Keratinocyte (primary cell): ENCODE results near the gene CTNND2. TPM values are rescaled to one million over a fixed set of nuclear protein-coding genes. Genes with fewer than 3 reads are reported as not detected.

Source experiments
- DNase-seq: peaks from one replicate; pipeline ENCODE4 v3.0.0-alpha.2; 2011; ENCODE audit warnings: low read depth, missing footprints, low spot score
- FAIRE-seq: peaks from 2 replicates; lab custom pipeline; 2011; peaks lifted over from hg19 to GRCh38; lab: Jason Lieb, UNC
- H2AFZ ChIP-seq: 2 replicates; pipeline ENCODE4 v1.6.0; 2012; ENCODE audit warnings: low read length, control low read depth, inconsistent platforms; ENCODE audit not compliant: control insufficient read depth
- H3K27ac ChIP-seq: 2 replicates; pipeline ENCODE4 v1.5.1; 2011; ENCODE audit warnings: low read length; ENCODE audit not compliant: control insufficient read depth, insufficient read depth
- H3K27me3 ChIP-seq: 3 replicates; pipeline ENCODE4 v1.6.0; 2011; ENCODE audit warnings: low read length; ENCODE audit not compliant: control insufficient read depth, insufficient read depth; ENCODE audit errors: extremely low read depth
- H3K36me3 ChIP-seq, 2 experiments: 2 replicates in 1 of 2; 3 replicates in 1 of 2; pipeline ENCODE4 v1.5.1; 2011; ENCODE audit warnings: low read length in 2 of 2, mild to moderate bottlenecking in 1 of 2; ENCODE audit not compliant: control insufficient read depth in 2 of 2, insufficient read depth in 2 of 2; ENCODE audit errors: extremely low read depth in 1 of 2
- H3K4me1 ChIP-seq: 3 replicates; pipeline ENCODE4 v1.5.1; 2011; ENCODE audit warnings: low read length; ENCODE audit not compliant: control insufficient read depth, insufficient read depth; ENCODE audit errors: extremely low read depth
- H3K4me2 ChIP-seq: 3 replicates; pipeline ENCODE4 v1.6.0; 2011; ENCODE audit warnings: low read depth, low read length; ENCODE audit not compliant: control insufficient read depth, insufficient read depth; ENCODE audit errors: extremely low read depth
- H3K4me3 ChIP-seq, 3 experiments: fragments of 200-600 bp in 1 of 3; sonication (generic) in 1 of 3; 2 replicates in 2 of 3; 3 replicates in 1 of 3; pipeline ENCODE4 v1.5.1; 2011 to 2016; ENCODE audit warnings: low read length in 3 of 3, mild to moderate bottlenecking in 3 of 3, control low read depth in 2 of 3, inconsistent platforms in 1 of 3, low read depth in 1 of 3, mixed read lengths in 1 of 3, mixed run types in 1 of 3, moderate library complexity in 1 of 3; ENCODE audit not compliant: control insufficient read depth in 2 of 3, insufficient read depth in 2 of 3; ENCODE audit errors: extremely low read depth in 1 of 3
- H3K79me2 ChIP-seq: 2 replicates; pipeline ENCODE4 v1.6.0; 2012; ENCODE audit warnings: low read length; ENCODE audit not compliant: control insufficient read depth, insufficient read depth
- H3K9ac ChIP-seq: 3 replicates; pipeline ENCODE4 v1.6.0; 2011; ENCODE audit warnings: low read length; ENCODE audit not compliant: control insufficient read depth, insufficient read depth; ENCODE audit errors: extremely low read depth
- H3K9me1 ChIP-seq: 3 replicates; pipeline ENCODE4 v1.6.0; 2011; ENCODE audit warnings: low read length; ENCODE audit not compliant: control insufficient read depth, insufficient read depth; ENCODE audit errors: extremely low read depth
- H3K9me3 ChIP-seq: 2 replicates; pipeline ENCODE4 v1.5.1; 2012; ENCODE audit warnings: low read depth, low read length; ENCODE audit not compliant: control insufficient read depth
- H4K20me1 ChIP-seq: 3 replicates; pipeline ENCODE4 v1.6.0; 2011; ENCODE audit warnings: low read length; ENCODE audit not compliant: control insufficient read depth, insufficient read depth; ENCODE audit errors: extremely low read depth
- CTCF ChIP-seq, 3 experiments: IDR thresholded peaks in 1 of 3; conservative IDR thresholded peaks in 1 of 3; optimal IDR thresholded peaks in 1 of 3; 2 replicates in 2 of 3; 3 replicates in 1 of 3; pipeline versions ENCODE3 to v1.5.1; 2011; ENCODE audit warnings: low read length in 3 of 3, mild to moderate bottlenecking in 3 of 3, moderate library complexity in 2 of 3, control low read depth in 1 of 3, inconsistent platforms in 1 of 3; ENCODE audit not compliant: insufficient read depth in 2 of 3; ENCODE audit errors: extremely low read depth in 1 of 3
- EZH2 ChIP-seq: IDR thresholded peaks from one replicate; pipeline ENCODE4 v1.6.1; 2012; ENCODE audit warnings: inconsistent platforms, mild to moderate bottlenecking, low read length, moderate library complexity
- dilution Hi-C: fragments of 300-500 bp; cut with MboI; formaldehyde crosslinking; loops from one replicate; pipeline ENCODE4 v1.7.0; 2020; ENCODE audit warnings: low sequenced_read_pairs; ENCODE audit not compliant: extremely low pct_ligation_motif_present
- polyA plus RNA-seq, 5 experiments: library from polyadenylated mRNA; depleted of rRNA in 3 of 5; stranded (reverse) in 3 of 5; stranded (forward) in 1 of 5; unstranded in 1 of 5; fragments of >200 nt; gene quantifications; 1 replicate in 1 of 5; 2 replicates in 3 of 5; 3 replicates in 1 of 5; pipeline versions ENCODE4 v1.2.1 to v1.2.3, GENCODE V29; 2011 to 2012; ENCODE audit warnings: missing spikeins in 2 of 5, low read depth in 1 of 5, low replicate concordance in 1 of 5

The CTNND2 gene
- polyA plus RNA-seq, 1 donor (not counting 4 experiments of a cell fraction or from before 2014, with no cell fraction given): not detected

- no peak overlapping the region for H3K4me3 ChIP-seq
- no peaks in the 10 kb centered on the region for H3K36me3 ChIP-seq
- DNase-seq (no peak), FAIRE-seq (no peak)
- no peak for TF ChIP-seq EZH2
- TF ChIP-seq CTCF (optimal IDR thresholded peaks at IDR 0.05 in 1 of 3, IDR thresholded peaks at IDR 0.05 in 1 of 3, conservative IDR thresholded peaks at IDR 0.05 in 1 of 3; ENCODE audit: extremely low read depth in 1 of 3, insufficient read depth in 2 of 3, low read length in 3 of 3): no peak
- no peaks in the 10 kb centered on the region for H3K79me2 ChIP-seq
- H3K27me3 ChIP-seq: no peaks in the 10 kb centered on the region
- H2AFZ ChIP-seq: no peak overlapping the region
- dilution Hi-C loops: no loop called here
- no peaks in the 10 kb centered on the region for H3K9me1 ChIP-seq
- H3K9ac ChIP-seq: no peak overlapping the region
- no peaks in the 10 kb centered on the region for H3K9me3 ChIP-seq
- H3K4me1 ChIP-seq: no peaks in the 10 kb centered on the region
- no peak overlapping the region for H3K27ac ChIP-seq
- H3K4me2 ChIP-seq: no peak overlapping the region
- no peaks in the 10 kb centered on the region for H4K20me1 ChIP-seq
These were observed 733.0 kb downstream of the CTNND2 start for GRCh38 chr5:11171236-11171635.

- Histone ChIP-seq H3K9ac (no peak overlapping the region), H3K9me3 (no peaks in the 10 kb centered on the region), H3K9me1 (no peaks in the 10 kb centered on the region), H3K27ac (no peak overlapping the region), H3K4me1 (no peaks in the 10 kb centered on the region), H3K27me3 (no peaks in the 10 kb centered on the region), H4K20me1 (no peaks in the 10 kb centered on the region), H2AFZ (no peak overlapping the region), H3K4me2 (no peak overlapping the region), H3K36me3 (no peaks in the 10 kb centered on the region), H3K4me3 (no peak overlapping the region), H3K79me2 (no peaks in the 10 kb centered on the region)
- DNase-seq (no peak), FAIRE-seq (no peak)
- TF ChIP-seq EZH2 (no peak), CTCF (optimal IDR thresholded peaks at IDR 0.05 in 1 of 3, IDR thresholded peaks at IDR 0.05 in 1 of 3, conservative IDR thresholded peaks at IDR 0.05 in 1 of 3; ENCODE audit: extremely low read depth in 1 of 3, insufficient read depth in 2 of 3, low read length in 3 of 3) (no peak)
- dilution Hi-C loops: no loop called here
These were observed 737.3 kb downstream of the CTNND2 start for GRCh38 chr5:11166923-11167322.
